Spleen (tissue), 7 donors: ENCODE results near the gene CCL4.

Source experiments
- CTCF ChIP-seq, 11 experiments: fragments of 200-600 bp in 7 of 11; fragments of 450-650 bp in 4 of 11; sonication (generic) in 4 of 11; IDR thresholded peaks in 8 of 11; conservative IDR thresholded peaks in 3 of 11; 1 replicate in 7 of 11; 2 replicates in 4 of 11; pipeline versions ENCODE4 v1.4.0 to v1.8.0; 2016 to 2021; ENCODE audit warnings: antibody characterized with exemption in 11 of 11, inconsistent platforms in 4 of 11, mild to moderate bottlenecking in 1 of 11
- POLR2A ChIP-seq, 3 donors: fragments of 450-650 bp; IDR thresholded peaks; one replicate each; pipeline ENCODE4 v1.5.1; 2017; ENCODE audit warnings: antibody characterized with exemption in 3 of 3, mild to moderate bottlenecking in 1 of 3
- POLR2AphosphoS5 ChIP-seq, 3 donors: sonication (generic); formaldehyde crosslinking; IDR thresholded peaks; one replicate each; pipeline ENCODE4 v1.5.1; 2017; ENCODE audit warnings: antibody characterized with exemption in 3 of 3
- donor health status: DM: no; HTN: no; CAD: no; lungs with moderate emphysema.
- donor health status: DM: no; HTN: no; CAD: no.
- donor health status: DM: no; HTN: no; CAD: no.

- no peak for TF ChIP-seq POLR2AphosphoS5 (IDR thresholded peaks at IDR 0.05)
- no peak for TF ChIP-seq POLR2A (IDR thresholded peaks at IDR 0.05)
- TF ChIP-seq CTCF (IDR thresholded peaks at IDR 0.05 in 8 of 11, conservative IDR thresholded peaks at IDR 0.05 in 3 of 11) = no peak
Observed at GRCh38 chr17:36133602-36134236, 30.1 kb downstream of the CCL4 start.
